ENCODE data around the gene DNMT3A. TPM values are rescaled to one million over a fixed set of nuclear protein-coding genes. Genes with fewer than 3 reads are reported as not detected.

Gene DNMT3A
- total and polyA plus RNA-seq, 2 of the 8 experiments (the other 6 are each of a cell fraction or from before 2014, with no cell fraction given) = 33.6 to 178 TPM

DNA sequence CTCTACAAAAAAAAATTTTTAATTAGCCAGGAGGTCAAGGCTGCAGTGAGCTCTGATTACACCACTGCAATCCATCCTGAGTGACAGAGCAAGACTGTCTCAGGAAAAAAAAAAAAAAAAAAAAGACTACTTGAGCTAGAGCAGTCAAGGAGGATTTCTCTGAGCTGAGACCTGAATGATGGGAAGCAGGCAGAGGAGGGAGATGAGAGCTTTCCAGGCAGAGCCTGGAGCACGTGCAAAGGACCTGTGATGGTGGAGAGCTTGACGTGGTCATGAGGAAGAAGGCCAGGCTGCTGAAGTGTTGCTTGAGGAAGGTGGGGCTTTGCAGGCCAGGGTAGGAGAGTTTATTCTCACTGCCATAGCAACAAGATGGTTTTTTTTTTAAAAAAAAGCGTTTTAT lies 121.4 kb downstream of the DNMT3A start (continued):
- TF ChIP-seq, protein P1, sequence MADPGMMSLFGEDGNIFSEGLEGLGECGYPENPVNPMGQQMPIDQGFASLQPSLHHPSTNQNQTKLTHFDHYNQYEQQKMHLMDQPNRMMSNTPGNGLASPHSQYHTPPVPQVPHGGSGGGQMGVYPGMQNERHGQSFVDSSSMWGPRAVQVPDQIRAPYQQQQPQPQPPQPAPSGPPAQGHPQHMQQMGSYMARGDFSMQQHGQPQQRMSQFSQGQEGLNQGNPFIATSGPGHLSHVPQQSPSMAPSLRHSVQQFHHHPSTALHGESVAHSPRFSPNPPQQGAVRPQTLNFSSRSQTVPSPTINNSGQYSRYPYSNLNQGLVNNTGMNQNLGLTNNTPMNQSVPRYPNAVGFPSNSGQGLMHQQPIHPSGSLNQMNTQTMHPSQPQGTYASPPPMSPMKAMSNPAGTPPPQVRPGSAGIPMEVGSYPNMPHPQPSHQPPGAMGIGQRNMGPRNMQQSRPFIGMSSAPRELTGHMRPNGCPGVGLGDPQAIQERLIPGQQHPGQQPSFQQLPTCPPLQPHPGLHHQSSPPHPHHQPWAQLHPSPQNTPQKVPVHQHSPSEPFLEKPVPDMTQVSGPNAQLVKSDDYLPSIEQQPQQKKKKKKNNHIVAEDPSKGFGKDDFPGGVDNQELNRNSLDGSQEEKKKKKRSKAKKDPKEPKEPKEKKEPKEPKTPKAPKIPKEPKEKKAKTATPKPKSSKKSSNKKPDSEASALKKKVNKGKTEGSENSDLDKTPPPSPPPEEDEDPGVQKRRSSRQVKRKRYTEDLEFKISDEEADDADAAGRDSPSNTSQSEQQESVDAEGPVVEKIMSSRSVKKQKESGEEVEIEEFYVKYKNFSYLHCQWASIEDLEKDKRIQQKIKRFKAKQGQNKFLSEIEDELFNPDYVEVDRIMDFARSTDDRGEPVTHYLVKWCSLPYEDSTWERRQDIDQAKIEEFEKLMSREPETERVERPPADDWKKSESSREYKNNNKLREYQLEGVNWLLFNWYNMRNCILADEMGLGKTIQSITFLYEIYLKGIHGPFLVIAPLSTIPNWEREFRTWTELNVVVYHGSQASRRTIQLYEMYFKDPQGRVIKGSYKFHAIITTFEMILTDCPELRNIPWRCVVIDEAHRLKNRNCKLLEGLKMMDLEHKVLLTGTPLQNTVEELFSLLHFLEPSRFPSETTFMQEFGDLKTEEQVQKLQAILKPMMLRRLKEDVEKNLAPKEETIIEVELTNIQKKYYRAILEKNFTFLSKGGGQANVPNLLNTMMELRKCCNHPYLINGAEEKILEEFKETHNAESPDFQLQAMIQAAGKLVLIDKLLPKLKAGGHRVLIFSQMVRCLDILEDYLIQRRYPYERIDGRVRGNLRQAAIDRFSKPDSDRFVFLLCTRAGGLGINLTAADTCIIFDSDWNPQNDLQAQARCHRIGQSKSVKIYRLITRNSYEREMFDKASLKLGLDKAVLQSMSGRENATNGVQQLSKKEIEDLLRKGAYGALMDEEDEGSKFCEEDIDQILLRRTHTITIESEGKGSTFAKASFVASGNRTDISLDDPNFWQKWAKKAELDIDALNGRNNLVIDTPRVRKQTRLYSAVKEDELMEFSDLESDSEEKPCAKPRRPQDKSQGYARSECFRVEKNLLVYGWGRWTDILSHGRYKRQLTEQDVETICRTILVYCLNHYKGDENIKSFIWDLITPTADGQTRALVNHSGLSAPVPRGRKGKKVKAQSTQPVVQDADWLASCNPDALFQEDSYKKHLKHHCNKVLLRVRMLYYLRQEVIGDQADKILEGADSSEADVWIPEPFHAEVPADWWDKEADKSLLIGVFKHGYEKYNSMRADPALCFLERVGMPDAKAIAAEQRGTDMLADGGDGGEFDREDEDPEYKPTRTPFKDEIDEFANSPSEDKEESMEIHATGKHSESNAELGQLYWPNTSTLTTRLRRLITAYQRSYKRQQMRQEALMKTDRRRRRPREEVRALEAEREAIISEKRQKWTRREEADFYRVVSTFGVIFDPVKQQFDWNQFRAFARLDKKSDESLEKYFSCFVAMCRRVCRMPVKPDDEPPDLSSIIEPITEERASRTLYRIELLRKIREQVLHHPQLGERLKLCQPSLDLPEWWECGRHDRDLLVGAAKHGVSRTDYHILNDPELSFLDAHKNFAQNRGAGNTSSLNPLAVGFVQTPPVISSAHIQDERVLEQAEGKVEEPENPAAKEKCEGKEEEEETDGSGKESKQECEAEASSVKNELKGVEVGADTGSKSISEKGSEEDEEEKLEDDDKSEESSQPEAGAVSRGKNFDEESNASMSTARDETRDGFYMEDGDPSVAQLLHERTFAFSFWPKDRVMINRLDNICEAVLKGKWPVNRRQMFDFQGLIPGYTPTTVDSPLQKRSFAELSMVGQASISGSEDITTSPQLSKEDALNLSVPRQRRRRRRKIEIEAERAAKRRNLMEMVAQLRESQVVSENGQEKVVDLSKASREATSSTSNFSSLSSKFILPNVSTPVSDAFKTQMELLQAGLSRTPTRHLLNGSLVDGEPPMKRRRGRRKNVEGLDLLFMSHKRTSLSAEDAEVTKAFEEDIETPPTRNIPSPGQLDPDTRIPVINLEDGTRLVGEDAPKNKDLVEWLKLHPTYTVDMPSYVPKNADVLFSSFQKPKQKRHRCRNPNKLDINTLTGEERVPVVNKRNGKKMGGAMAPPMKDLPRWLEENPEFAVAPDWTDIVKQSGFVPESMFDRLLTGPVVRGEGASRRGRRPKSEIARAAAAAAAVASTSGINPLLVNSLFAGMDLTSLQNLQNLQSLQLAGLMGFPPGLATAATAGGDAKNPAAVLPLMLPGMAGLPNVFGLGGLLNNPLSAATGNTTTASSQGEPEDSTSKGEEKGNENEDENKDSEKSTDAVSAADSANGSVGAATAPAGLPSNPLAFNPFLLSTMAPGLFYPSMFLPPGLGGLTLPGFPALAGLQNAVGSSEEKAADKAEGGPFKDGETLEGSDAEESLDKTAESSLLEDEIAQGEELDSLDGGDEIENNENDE (IDR thresholded peaks at IDR 0.05; ENCODE audit: insufficient replicate concordance, low read length) = no peak
- TF ChIP-seq, protein P2, sequence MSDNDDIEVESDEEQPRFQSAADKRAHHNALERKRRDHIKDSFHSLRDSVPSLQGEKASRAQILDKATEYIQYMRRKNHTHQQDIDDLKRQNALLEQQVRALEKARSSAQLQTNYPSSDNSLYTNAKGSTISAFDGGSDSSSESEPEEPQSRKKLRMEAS (IDR thresholded peaks at IDR 0.05) = no peak
- TF ChIP-seq, protein P3, sequence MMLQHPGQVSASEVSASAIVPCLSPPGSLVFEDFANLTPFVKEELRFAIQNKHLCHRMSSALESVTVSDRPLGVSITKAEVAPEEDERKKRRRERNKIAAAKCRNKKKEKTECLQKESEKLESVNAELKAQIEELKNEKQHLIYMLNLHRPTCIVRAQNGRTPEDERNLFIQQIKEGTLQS (IDR thresholded peaks at IDR 0.05; ENCODE audit: insufficient read depth, low read depth, low read length) = no peak
- no peak for TF ChIP-seq TCF12 (IDR thresholded peaks at IDR 0.05; ENCODE audit: low read depth, low read length)
- TF ChIP-seq JUND (IDR thresholded peaks at IDR 0.05; ENCODE audit: low read length) = no peak
- TF ChIP-seq, protein P4, sequence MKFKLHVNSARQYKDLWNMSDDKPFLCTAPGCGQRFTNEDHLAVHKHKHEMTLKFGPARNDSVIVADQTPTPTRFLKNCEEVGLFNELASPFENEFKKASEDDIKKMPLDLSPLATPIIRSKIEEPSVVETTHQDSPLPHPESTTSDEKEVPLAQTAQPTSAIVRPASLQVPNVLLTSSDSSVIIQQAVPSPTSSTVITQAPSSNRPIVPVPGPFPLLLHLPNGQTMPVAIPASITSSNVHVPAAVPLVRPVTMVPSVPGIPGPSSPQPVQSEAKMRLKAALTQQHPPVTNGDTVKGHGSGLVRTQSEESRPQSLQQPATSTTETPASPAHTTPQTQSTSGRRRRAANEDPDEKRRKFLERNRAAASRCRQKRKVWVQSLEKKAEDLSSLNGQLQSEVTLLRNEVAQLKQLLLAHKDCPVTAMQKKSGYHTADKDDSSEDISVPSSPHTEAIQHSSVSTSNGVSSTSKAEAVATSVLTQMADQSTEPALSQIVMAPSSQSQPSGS (IDR thresholded peaks at IDR 0.05; ENCODE audit: low read length) = no peak
- TF ChIP-seq SP4 (IDR thresholded peaks at IDR 0.05; ENCODE audit: low read length) = no peak
- TF ChIP-seq BCL11A (IDR thresholded peaks at IDR 0.05; ENCODE audit: low read depth in 2 of 2, low read length in 2 of 2) = no peak
- TF ChIP-seq GTF2F1 (IDR thresholded peaks at IDR 0.05; ENCODE audit: borderline replicate concordance, low read depth, low read length) = no peak
